Non-pigmented ciliary epithelial cell (primary cell): ENCODE results near the gene MOSPD3.

ENCODE experiments used
- DNase-seq: peaks from one replicate; pipeline ENCODE4 v3.0.0-alpha.2; 2010; ENCODE audit warnings: low read depth

MOSPD3 gene

GRCh38 chr7:100595188-100595587 is 17.2 kb upstream of the MOSPD3 start:
- no peak for DNase-seq

DNA sequence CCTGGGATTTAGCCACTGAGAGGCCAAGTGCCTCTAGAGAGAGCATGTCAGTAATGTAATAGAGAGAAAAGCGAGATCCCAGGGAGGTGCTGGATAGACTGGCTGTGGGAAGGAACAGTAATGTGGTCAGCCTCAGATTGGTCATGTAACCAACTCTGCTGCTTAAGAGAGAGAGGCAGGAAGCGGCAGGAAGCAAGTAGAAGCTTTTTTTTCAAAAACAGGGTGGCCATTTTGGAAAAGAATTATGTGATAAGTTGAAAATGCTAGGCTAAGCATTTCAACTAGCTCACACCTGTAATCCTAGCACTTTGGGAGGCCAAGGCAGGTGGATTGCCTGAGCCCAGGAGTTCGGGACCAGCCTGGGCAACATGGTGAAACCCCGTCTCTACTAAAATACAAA is 13.9 kb upstream of the MOSPD3 start:
- DNase-seq, result no peak

- no peak for DNase-seq
Measured at GRCh38 chr7:100599911-100600729, 12.2 kb upstream of the MOSPD3 start.

GRCh38 chr7:100600730-100601038 is 11.7 kb upstream of the MOSPD3 start:
- no peak for DNase-seq

GRCh38 chr7:100602889-100603725 is 9.2 kb upstream of the MOSPD3 start:
- DNase-seq, result no peak

DNA sequence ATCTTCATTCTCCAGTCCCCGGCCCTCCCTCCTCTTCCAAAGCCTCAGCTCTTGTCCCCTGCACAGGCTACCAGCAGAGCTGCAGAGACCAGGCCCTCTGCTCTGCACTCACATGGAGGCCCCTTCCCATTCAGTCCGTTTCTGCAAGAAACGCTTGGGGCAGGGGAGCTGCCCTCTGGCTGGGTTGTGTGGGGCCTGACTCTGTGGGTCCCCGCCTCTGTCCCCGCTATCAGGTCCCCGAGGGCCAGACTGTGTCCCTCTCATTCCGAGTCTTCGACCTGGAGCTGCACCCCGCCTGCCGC is 8.7 kb upstream of the MOSPD3 start:
- DNase-seq, result no peak

GRCh38 chr7:100604028-100604975 is 8.0 kb upstream of the MOSPD3 start:
- DNase-seq, result no peak

GRCh38 chr7:100604976-100605911 is 7.1 kb upstream of the MOSPD3 start:
- no peak for DNase-seq

DNA sequence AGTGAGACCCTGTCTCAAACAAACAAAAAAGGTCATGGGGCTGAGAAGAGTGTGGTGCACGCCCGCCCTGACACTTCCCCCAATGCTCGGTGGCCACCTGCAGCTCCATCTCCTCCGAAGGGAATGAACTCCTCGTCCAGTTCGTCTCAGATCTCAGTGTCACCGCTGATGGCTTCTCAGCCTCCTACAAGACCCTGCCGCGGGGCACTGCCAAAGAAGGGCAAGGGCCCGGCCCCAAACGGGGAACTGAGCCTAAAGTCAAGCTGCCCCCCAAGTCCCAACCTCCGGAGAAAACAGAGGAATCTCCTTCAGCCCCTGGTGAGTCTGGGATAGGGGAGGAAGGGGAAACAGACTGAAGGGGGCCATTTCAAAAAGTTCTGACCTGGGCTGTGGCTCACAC is 6.0 kb upstream of the MOSPD3 start:
- DNase-seq, result no peak

GRCh38 chr7:100607111-100607510 is 5.2 kb upstream of the MOSPD3 start:
- DNase-seq, result no peak

DNA sequence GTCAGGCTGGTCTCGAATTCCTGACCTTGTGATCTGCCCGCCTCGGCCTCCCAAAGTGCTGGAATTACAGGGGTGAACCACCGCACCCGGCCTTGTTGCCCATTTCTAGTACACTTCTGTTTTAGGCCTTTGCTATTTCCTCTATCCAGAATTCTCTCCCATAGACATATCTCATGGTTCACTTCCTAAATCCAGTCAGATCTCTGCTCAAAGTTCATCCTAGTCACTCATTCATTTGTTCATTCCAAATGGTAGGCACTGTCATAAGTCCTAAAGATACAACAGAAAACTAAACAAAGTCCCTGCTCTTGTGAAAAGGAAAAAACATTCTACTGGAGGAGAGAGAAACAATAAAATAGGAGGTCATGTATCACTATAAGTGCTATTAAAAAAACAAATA is 2.4 kb upstream of the MOSPD3 start:
- DNase-seq, result no peak

DNA sequence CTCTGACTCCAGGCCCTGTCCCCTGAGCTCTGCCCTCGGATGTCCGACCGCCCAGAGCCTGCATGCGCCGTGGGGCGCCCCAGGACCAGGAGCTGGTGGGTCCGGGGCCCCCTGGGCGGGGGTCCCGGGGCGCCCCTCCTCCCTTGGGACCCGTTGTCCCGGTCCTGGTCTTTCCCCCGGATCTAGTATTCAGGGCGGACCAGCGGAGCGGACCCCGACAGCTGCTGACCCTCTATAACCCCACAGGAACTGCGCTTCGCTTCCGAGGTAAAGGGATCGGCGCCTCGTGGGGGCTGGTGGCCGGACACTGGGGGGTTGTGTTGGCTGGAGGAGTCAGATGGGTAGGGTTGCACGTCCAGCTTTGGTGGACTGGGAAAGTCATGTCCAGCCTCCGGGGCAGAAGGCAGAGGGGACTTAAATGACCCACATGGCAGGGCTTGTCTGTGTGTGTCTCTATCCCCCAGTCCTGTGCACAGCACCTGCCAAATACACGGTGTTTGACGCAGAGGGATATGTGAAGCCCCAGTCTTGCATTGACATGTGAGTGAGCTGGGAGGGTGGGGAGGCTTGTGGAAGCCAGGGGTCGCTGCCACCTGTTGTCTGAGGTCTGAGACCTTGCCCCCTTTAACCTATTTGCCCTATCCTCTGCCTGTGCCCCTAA is 520 bp downstream of the MOSPD3 start:
- DNase-seq, result no peak

DNA sequence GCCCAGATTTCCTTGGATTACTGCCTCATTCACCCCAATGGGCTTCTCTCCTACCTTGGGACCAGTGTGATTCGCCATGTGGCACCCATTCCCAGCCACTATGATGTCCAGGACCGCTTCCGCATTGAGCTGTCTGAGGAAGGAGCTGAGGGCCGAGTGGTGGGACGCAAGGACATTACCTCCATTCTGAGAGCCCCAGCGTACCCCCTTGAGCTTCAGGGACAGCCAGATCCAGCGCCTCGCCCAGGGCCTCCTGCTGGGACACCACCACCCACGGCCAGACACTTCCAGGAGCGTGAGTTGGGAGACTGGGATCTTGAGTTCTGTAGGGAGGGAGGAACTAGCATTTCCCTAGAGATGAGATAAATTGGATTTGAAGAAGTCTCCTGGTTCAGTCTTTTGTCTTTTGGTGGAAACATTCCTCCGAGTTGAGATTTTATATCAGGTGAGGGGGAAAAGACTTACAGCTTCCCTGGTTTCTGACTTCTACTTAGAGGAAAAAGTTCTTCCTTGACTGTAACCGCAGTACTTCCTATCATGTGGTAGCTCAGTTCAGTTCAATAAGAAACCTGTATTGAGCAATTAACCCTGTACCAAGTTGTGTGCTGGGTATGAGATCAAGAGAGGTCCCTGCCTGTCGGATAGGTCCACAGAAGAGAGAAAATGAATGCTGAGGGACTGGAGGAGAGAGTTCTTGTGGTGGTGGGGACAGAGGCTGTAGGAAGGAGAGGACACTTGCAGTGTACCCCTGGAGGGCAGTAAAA is 1.3 kb downstream of the MOSPD3 start:
- no peak for DNase-seq

GRCh38 chr7:100614308-100614861 is 2.0 kb downstream of the MOSPD3 start:
- no peak for DNase-seq

DNA sequence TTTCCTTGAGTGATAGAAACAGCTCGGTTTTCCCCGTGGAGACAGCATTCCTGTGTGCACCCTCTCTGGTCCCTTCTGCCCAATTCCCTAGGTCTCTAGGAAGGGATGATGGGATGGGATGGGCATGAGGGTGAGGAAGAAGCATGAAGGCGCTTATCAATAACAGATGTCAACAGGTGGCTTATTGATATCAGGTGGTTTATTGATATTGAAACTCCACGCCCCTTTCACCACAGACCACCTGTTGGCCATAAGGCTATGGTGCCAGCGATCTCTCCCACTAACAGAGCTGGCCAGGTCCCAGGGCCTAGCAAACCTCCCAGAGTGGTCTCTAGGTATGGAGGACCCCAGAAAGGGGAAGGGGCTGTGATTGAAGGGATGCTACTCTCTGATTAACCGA is 7.9 kb downstream of the MOSPD3 start:
- DNase-seq, result no peak

DNA sequence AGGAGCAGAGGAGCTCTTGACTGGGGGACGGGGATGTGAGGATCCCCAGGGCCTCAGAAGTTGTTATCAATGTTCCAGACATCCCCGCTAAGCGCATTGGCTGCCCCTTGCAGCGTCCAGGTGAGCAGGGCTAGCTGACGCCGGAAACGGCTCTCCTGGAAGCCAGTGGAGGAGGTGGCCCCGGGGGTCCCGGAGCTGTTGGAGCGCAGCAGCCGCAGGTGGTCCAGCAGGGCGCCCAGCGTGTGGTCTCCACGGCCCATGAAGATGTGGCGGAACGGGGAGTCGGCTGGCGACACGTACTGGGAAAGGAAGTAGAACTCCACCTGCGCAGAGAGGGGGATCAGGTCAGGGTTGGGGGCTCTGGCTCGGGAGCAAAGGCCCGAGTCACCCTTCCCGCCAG is 8.5 kb downstream of the MOSPD3 start:
- DNase-seq, result no peak

DNA sequence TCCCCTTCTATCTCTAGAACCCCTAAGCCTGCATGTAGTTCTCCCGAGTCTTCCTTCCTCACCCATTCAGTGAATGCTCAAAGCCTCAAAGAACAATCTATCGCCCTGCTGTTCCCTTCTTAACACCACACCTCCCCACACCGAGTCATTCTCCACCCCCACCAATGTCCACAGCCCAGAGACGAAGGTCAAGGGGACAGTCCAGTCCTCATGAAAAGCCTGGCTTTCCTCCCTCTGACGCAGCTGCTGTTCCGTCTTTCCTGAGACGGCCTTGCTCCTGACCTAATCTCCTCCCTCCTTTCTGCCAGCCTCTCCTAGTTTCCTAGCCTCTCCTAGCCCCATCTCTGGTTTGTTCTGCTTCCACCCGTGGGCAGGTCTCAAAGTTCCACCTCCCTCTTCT is 9.2 kb downstream of the MOSPD3 start:
- no peak for DNase-seq

DNA sequence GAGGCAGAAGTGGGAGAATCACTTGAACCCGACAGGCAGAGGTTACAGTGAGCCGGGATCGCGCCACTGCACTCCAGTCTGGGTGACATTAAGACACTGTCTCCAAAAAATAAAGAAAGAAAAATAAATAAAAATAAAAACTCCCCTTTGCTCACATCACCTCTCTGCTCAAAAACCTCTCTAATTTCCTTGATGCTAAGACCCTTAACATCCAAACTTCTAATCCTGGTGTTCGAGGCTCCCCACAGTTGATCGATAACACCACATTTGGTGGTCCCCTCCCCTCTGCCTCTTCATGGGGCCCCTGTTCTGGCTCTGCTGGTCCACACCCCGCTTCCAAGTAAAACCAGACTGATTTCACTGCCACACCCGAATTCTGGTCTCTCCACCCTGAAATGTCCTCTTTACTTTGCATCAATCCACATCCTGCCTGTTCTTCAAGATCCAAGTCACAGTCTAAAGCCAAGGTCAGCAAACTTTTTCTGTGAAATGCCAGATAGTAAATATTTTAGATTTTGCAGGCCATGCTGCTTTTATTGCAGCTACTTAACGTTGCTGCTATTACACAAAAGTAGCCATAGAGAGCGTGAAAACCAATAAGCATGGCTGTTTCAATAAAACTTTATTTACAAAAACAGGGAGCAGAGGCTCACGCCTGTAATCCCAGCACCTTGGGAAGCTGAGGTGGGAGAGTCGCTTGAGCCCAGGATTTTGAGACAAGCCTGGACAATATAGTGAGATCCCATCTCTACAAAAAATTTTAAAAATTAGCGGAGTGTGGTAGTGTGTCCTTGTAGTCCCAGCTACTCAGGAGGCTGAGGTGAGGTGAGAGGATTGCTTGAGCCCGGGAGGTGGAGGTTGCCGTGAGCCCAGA is 11.8 kb downstream of the MOSPD3 start:
- DNase-seq, result no peak

DNA sequence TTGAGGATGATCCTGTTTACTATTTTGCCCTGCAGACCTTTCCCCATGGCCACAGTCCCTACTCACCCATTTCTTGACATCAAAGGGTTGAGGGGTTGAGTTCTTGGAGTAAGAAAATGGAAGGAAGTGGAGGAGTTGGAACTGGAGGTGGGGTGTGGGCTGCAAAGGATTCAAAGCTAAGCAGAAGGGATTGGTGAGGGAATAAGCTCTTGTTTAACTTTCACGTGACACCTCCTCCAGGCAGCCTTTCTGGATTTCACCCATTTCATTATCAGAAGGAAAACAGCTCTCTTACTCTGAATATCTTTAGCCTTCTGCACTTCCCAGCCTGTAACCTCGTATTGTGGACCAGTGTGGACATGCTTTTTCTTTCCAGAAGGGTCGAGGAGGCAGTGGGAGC is 13.7 kb downstream of the MOSPD3 start:
- no peak for DNase-seq
